Calu3 (cell line): ENCODE measurements around the gene FARP1. TPM values are rescaled to one million over a fixed set of nuclear protein-coding genes. Genes with fewer than 3 reads are reported as not detected.

Source experiments
- BruUV-seq: library from RNA; stranded (reverse); fragments of 400-500 nt; replicated peaks from 2 replicates; lab custom pipeline; 2021; lab: Mats Ljungman, UMichigan
- CTCF ChIA-PET: fragments of 300-600 bp; sonication (Branson Sonifier 250); formaldehyde crosslinking; loops from one replicate; lab custom pipeline; 2022; ENCODE audit warnings: antibody characterized with exemption; lab: Charles Lee
- DNase-seq: peaks from one replicate; pipeline ENCODE4 v3.0.0; 2022
- H3K27ac Mint-ChIP-seq: one replicate; pipeline ENCODE4 v1.8.0; 2022; ENCODE audit warnings: mixed read lengths; ENCODE audit not compliant: unreplicated experiment
- H3K27me3 Mint-ChIP-seq: one replicate; pipeline ENCODE4 v1.8.0; 2022; ENCODE audit warnings: mixed read lengths; ENCODE audit not compliant: unreplicated experiment
- H3K36me3 Mint-ChIP-seq: one replicate; pipeline ENCODE4 v1.8.0; 2022; ENCODE audit warnings: mild to moderate bottlenecking, moderate library complexity, mixed read lengths; ENCODE audit not compliant: insufficient read depth, unreplicated experiment
- H3K4me1 Mint-ChIP-seq: one replicate; pipeline ENCODE4 v1.8.0; 2022; ENCODE audit warnings: mild to moderate bottlenecking, low read depth, mixed read lengths; ENCODE audit not compliant: unreplicated experiment
- H3K4me3 Mint-ChIP-seq: one replicate; pipeline ENCODE4 v1.8.0; 2022; ENCODE audit warnings: mild to moderate bottlenecking, low read depth, moderate library complexity, mixed read lengths; ENCODE audit not compliant: unreplicated experiment
- H3K9me3 Mint-ChIP-seq: one replicate; pipeline ENCODE4 v1.8.0; 2022; ENCODE audit warnings: low read depth, mixed read lengths; ENCODE audit not compliant: unreplicated experiment
- CTCF ChIP-seq: fragments of 200-600 bp; IDR thresholded peaks from one replicate; pipeline ENCODE4 v1.8.0; 2022; ENCODE audit warnings: antibody characterized with exemption; ENCODE audit not compliant: unreplicated experiment
- intact Hi-C: fragments of 100-400 bp; cut with micrococcal nuclease; formaldehyde crosslinking; loops from one replicate; pipeline ENCODE4 v1.10.0; 2022; ENCODE audit not compliant: unreplicated experiment
- total RNA-seq: library from RNA; stranded (reverse); gene quantifications from 2 replicates; pipeline ENCODE4 v1.2.3, GENCODE V29; 2022

Gene FARP1
- total RNA-seq, 1 experiment from 2014 or later: 47.0 TPM

DNA sequence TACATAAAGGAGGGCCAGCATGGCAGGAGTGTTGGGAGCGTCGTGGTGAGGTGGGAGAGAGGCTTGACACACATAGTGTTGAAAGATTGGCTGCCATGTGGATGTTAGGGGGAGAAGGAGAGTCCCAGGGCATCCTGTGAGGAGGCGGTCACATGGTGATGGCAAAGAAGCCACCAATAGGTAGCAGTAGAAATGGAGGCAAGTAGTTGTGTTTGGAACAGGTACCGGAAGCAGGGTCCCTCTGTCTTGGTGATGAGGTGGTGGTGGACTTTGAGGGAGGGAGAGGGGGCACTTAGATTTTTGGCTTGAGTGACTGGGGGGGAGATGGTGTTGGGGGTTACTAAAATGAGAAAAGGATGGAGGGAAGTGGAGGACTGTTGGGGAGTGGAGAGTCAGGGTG lies 227.4 kb downstream of the FARP1 start:
- CTCF ChIA-PET: no interaction called here
- no peak for DNase-seq
- TF ChIP-seq CTCF: no peak
- intact Hi-C loops: no loop called here
- no TSS peak for BruUV-seq
- Mint-ChIP-seq H3K4me1 (no peaks in the 10 kb centered on the region), H3K4me3 (no peak overlapping the region), H3K27ac (no peak overlapping the region), H3K9me3 (no peaks in the 10 kb centered on the region), H3K27me3 (no peaks in the 10 kb centered on the region), H3K36me3 (no peaks in the 10 kb centered on the region)

DNA sequence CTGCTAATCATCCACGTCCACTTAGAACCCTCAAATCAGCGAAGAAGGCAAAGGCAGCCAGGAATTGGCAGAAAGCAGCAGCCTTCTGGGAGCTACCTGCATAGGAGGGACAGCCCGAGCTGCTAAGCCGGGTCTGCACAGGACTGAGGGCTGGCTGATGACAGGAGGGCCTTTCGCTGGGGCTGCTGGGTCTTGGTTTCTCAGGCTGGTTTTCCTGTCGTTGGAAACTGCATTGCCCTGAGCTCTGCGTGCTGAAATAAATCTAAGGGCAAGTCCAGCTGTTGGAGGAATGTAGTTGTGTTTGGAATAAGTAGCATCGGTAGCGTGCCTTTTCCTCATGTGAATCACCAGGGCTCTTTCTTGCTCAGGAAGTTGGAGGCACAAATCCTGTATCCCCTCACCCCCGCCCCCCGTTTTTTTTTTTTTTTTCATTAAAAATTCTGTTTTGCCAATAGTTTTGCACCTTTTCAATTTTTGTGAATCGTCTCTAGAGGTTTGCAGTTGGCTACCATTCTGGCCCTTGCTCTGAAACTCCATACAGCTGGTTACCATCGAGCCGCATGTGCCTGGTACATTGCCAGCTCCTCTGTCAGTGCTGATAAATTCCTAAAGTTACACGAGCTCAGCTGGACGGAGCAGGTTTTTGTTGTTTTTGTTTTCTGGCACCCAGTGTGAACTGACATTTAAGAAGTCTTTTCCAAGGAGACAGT lies 228.1 kb downstream of the FARP1 start:
- no peak for DNase-seq
- H3K9me3 Mint-ChIP-seq: no peaks in the 10 kb centered on the region
- TF ChIP-seq CTCF: no peak
- BruUV-seq: no TSS peak
- CTCF ChIA-PET: no interaction called here
- H3K4me1 Mint-ChIP-seq: no peaks in the 10 kb centered on the region
- intact Hi-C loops: no loop called here
- H3K4me3 Mint-ChIP-seq: no peak overlapping the region
- H3K27ac Mint-ChIP-seq: no peak overlapping the region
- H3K36me3 Mint-ChIP-seq: no peaks in the 10 kb centered on the region
- no peaks in the 10 kb centered on the region for H3K27me3 Mint-ChIP-seq

GRCh38 chr13:98371516-98372023 lies 228.7 kb downstream of the FARP1 start:
- Mint-ChIP-seq H3K27ac (no peak overlapping the region), H3K4me3 (no peak overlapping the region), H3K36me3 (no peaks in the 10 kb centered on the region), H3K27me3 (no peaks in the 10 kb centered on the region), H3K9me3 (no peaks in the 10 kb centered on the region), H3K4me1 (no peaks in the 10 kb centered on the region)
- DNase-seq: no peak
- no peak for TF ChIP-seq CTCF
- intact Hi-C loops: no loop called here
- no TSS peak for BruUV-seq
- CTCF ChIA-PET: interaction anchor here (0.6 kb wide), 1 partner anchor 1765 kb away, joined by 5 read pairs; no protein-coding TSS in a partner anchor

- no peaks in the 10 kb centered on the region for H3K36me3 Mint-ChIP-seq
Observed at GRCh38 chr13:98372876-98373275, 230.0 kb downstream of the FARP1 start.

More at GRCh38 chr13:98372876-98373275, 230.0 kb downstream of the FARP1 start:
- intact Hi-C loops: no loop called here
- Mint-ChIP-seq H3K4me3 (no peak overlapping the region), H3K27ac (no peak overlapping the region), H3K9me3 (no peaks in the 10 kb centered on the region), H3K4me1 (no peaks in the 10 kb centered on the region), H3K27me3 (no peaks in the 10 kb centered on the region)
- BruUV-seq: no TSS peak
- CTCF ChIA-PET: interaction anchor here (0.7 kb wide), 1 partner anchor 1699 kb away, joined by 4 read pairs; no protein-coding TSS in a partner anchor
- TF ChIP-seq CTCF: no peak
- no peak for DNase-seq
